IMR-90 (cell line): ENCODE results near the gene HSPB7.

Experiments used
- MXI1 ChIP-seq: IDR thresholded peaks from 2 replicates; pipeline ENCODE4 v1.6.1; 2012; ENCODE audit warnings: low read depth, mild to moderate bottlenecking, low read length, moderate library complexity, borderline replicate concordance
- POLR2A ChIP-seq: IDR thresholded peaks from 2 replicates; pipeline ENCODE4 v1.6.1; 2012; ENCODE audit warnings: mild to moderate bottlenecking, low read depth, low read length
- RAD21 ChIP-seq: IDR thresholded peaks from 2 replicates; pipeline ENCODE4 v1.6.1; 2012; ENCODE audit warnings: low read length, improper control_type of control experiment
- RCOR1 ChIP-seq: IDR thresholded peaks from 2 replicates; pipeline ENCODE4 v1.6.1; 2012; ENCODE audit warnings: mild to moderate bottlenecking, low read length, improper control_type of control experiment; ENCODE audit not compliant: insufficient replicate concordance

DNA sequence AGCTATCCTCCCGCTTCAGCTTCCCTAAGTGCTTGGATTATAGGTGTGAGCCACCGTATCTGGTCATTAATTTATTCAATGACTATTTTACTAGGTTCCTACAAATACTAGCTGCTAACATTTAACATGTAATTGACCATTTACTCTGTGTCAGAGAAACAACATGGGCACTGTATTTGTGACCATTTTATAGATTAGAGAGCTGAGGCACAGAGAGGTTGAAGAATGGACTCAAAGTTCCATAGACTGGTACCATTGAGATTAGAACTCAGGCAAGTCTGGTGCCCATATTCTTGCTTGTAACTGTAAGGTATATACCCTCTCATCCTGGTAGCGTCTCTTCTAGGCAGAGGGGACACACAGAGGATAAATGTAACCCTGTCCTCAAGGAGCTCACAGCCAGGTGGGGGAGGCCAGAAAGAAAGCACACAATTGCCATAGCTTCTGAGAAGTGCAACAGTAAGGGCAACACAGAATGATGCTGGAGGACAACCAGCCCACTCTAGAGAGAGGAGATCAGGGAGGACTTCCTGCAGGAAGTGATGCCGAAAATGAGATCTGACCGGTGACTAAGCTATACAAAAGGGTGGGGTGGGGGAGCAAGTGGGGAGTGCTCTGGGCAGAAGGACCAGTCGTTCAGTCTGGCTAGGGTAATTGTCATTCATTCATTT, 10.0 kb downstream of the HSPB7 start:
- TF ChIP-seq POLR2A (no peak), RCOR1 (no peak), RAD21 (no peak), MXI1 (no peak)
